Measurements from ENCODE around the gene CLASP1. TPM values are rescaled to one million over a fixed set of nuclear protein-coding genes. Genes with fewer than 3 reads are reported as not detected.

Gene CLASP1
- total RNA-seq, 1 donor = 46.0 TPM

DNA sequence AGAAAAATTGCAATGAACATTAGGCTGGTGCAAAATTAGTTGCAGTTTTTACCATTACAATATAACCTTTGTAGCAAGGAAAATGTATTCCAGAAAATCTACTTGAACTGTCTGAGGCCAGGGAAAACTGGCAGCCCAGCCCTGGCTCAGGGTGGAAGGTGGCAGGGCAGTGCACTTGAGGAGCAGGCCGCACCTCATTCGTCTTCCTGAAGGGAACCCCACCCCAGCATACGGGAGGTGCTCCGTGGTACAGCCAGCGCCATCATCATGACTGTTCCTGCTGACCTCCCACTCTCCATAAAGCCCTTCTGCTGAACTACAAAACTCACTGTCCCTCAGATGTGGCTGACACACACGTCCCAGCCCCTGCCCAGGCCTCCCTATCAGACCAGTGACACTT lies 298.4 kb downstream of the CLASP1 start:
- H2AFZ ChIP-seq (ENCODE audit: low read length) = no peak overlapping the region
- no peak overlapping the region for H3K4me3 ChIP-seq (ENCODE audit: insufficient read depth, low read length)
- TF ChIP-seq, protein P1, sequence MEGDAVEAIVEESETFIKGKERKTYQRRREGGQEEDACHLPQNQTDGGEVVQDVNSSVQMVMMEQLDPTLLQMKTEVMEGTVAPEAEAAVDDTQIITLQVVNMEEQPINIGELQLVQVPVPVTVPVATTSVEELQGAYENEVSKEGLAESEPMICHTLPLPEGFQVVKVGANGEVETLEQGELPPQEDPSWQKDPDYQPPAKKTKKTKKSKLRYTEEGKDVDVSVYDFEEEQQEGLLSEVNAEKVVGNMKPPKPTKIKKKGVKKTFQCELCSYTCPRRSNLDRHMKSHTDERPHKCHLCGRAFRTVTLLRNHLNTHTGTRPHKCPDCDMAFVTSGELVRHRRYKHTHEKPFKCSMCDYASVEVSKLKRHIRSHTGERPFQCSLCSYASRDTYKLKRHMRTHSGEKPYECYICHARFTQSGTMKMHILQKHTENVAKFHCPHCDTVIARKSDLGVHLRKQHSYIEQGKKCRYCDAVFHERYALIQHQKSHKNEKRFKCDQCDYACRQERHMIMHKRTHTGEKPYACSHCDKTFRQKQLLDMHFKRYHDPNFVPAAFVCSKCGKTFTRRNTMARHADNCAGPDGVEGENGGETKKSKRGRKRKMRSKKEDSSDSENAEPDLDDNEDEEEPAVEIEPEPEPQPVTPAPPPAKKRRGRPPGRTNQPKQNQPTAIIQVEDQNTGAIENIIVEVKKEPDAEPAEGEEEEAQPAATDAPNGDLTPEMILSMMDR (IDR thresholded peaks at IDR 0.05; ENCODE audit: extremely low read depth, low read depth, low read length) = no peak
- H4K20me1 ChIP-seq (ENCODE audit: insufficient read depth, low read length) = peaks cover 8% of the 10 kb centered on the region
- H3K27me3 ChIP-seq (ENCODE audit: insufficient read depth, low read length) = no peaks in the 10 kb centered on the region
- H3K36me3 ChIP-seq (ENCODE audit: insufficient read depth, low read length) = peaks cover 76% of the 10 kb centered on the region
- no peak overlapping the region for H3K4me2 ChIP-seq (ENCODE audit: insufficient read depth, low read length)
- H3K9me3 ChIP-seq (ENCODE audit: low read depth, low read length) = no peaks in the 10 kb centered on the region
- no peak for DNase-seq (ENCODE audit: insufficient read length, low spot score, missing footprints)
- H3K79me2 ChIP-seq (ENCODE audit: insufficient read depth, low read length) = no peaks in the 10 kb centered on the region
- no peaks in the 10 kb centered on the region for H3K4me1 ChIP-seq (ENCODE audit: insufficient read depth, low read length)
- H3K27ac ChIP-seq (ENCODE audit: low read depth, low read length) = no peak overlapping the region

DNA sequence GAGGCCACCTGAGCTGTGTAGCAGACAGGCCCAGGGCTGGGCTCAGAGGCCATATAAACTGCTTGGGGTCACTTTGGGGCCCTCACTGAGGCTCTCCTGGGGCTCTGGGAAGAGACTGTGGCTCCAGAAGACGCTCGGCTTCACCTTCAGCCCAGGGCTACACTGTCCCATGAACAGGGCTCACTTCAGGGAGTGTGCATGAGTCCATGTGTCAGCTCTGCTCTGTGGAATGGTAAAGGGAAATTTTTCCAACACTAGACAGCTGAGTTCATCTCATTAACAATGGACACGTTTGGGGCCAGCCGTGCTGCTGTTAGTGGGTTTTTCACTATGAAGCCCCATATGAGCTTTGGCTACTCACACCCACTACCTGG lies 298.9 kb downstream of the CLASP1 start:
- H3K27me3 ChIP-seq (ENCODE audit: insufficient read depth, low read length) = no peaks in the 10 kb centered on the region
- H3K27ac ChIP-seq (ENCODE audit: low read depth, low read length) = no peak overlapping the region
- H3K4me2 ChIP-seq (ENCODE audit: insufficient read depth, low read length) = no peak overlapping the region
- TF ChIP-seq, protein P1 (IDR thresholded peaks at IDR 0.05; ENCODE audit: extremely low read depth, low read depth, low read length) = no peak
- no peak overlapping the region for H2AFZ ChIP-seq (ENCODE audit: low read length)
- H3K79me2 ChIP-seq (ENCODE audit: insufficient read depth, low read length) = no peaks in the 10 kb centered on the region
- peaks cover 77% of the 10 kb centered on the region for H3K36me3 ChIP-seq (ENCODE audit: insufficient read depth, low read length)
- H4K20me1 ChIP-seq (ENCODE audit: insufficient read depth, low read length) = peaks cover 4% of the 10 kb centered on the region
- no peak overlapping the region for H3K4me3 ChIP-seq (ENCODE audit: insufficient read depth, low read length)
- no peaks in the 10 kb centered on the region for H3K4me1 ChIP-seq (ENCODE audit: insufficient read depth, low read length)
- H3K9me3 ChIP-seq (ENCODE audit: low read depth, low read length) = no peaks in the 10 kb centered on the region
- no peak for DNase-seq (ENCODE audit: insufficient read length, low spot score, missing footprints)

DNA sequence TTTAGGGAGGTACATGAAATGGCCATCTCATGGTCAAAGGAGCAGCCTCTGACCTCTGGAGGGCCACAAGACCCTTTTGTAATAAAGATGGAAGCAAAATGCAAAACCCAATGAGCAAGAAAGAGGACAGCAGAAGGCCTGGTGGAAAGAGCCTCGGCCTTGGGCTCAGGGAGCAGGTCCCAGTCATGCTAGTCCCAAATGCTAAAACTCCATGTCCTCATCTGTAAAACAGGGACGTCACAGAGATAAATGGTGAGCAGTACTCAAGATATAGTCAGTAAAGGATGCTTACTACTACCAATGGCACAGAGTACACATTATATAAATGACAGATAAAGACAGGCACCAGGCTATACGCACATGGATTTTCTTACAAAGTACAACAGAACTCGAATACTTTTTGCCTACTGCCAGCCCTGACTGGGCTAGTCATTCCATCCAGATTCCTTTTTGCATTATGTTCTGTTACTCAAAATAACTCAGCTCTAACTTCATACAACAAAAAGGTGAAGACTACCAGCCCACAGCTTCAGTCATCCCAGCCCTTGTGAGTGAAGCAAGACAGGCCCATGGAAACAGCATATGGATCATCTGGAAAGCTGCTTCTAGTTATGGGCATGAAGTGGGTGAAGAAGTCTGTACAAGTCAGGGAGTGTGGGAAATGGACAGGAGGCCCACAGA lies 299.4 kb downstream of the CLASP1 start:
- Histone ChIP-seq H4K20me1 (ENCODE audit: insufficient read depth, low read length) (peaks cover 4% of the 10 kb centered on the region), H3K27me3 (ENCODE audit: insufficient read depth, low read length) (no peaks in the 10 kb centered on the region), H3K4me3 (ENCODE audit: insufficient read depth, low read length) (no peak overlapping the region), H3K36me3 (ENCODE audit: insufficient read depth, low read length) (peaks cover 79% of the 10 kb centered on the region), H3K4me1 (ENCODE audit: insufficient read depth, low read length) (no peaks in the 10 kb centered on the region), H2AFZ (ENCODE audit: low read length) (no peak overlapping the region), H3K9me3 (ENCODE audit: low read depth, low read length) (no peaks in the 10 kb centered on the region), H3K27ac (ENCODE audit: low read depth, low read length) (no peak overlapping the region), H3K79me2 (ENCODE audit: insufficient read depth, low read length) (no peaks in the 10 kb centered on the region), H3K4me2 (ENCODE audit: insufficient read depth, low read length) (no peak overlapping the region)
- DNase-seq (ENCODE audit: insufficient read length, low spot score, missing footprints) = no peak
- TF ChIP-seq, protein P1 (IDR thresholded peaks at IDR 0.05; ENCODE audit: extremely low read depth, low read depth, low read length) = no peak

DNA sequence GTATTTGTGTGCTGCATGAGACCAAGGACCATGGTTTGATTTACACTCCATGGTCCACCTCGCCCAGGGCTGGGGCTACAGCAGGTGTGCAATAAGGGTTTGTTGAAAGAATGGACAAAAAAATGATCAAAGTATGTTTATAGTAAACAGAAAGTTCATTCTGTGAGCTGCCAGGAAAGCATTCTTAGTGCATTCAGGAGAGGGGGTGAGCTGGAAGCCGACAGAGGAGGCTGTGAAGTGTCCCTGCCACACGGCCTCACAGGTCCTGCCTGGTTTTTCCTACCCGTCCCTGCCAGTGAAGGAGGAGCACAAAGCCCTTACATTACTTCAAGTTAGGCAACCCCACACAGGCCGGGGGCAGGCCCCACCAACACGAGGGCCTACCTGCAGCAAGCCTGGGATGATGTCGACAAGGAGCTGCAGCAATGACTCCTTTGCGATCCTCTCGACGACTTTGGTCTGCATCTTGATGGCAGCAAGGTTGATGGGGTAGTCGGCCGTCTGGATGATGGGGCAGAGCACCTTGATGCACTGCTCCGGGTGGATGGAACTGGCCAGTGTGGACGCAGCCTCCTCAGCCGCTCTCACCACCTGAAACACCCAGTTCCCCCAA lies 301.0 kb downstream of the CLASP1 start:
- TF ChIP-seq, protein P1 (IDR thresholded peaks at IDR 0.05; ENCODE audit: extremely low read depth, low read depth, low read length) = no peak
- no peak overlapping the region for H3K4me3 ChIP-seq (ENCODE audit: insufficient read depth, low read length)
- no peak overlapping the region for H3K4me2 ChIP-seq (ENCODE audit: insufficient read depth, low read length)
- no peak overlapping the region for H2AFZ ChIP-seq (ENCODE audit: low read length)
- no peaks in the 10 kb centered on the region for H3K27me3 ChIP-seq (ENCODE audit: insufficient read depth, low read length)
- no peak for DNase-seq (ENCODE audit: insufficient read length, low spot score, missing footprints)
- H3K9me3 ChIP-seq (ENCODE audit: low read depth, low read length) = no peaks in the 10 kb centered on the region
- H3K36me3 ChIP-seq (ENCODE audit: insufficient read depth, low read length) = peaks cover 70% of the 10 kb centered on the region
- H4K20me1 ChIP-seq (ENCODE audit: insufficient read depth, low read length) = peaks cover under 1% of the 10 kb centered on the region
- H3K27ac ChIP-seq (ENCODE audit: low read depth, low read length) = no peak overlapping the region
- no peaks in the 10 kb centered on the region for H3K79me2 ChIP-seq (ENCODE audit: insufficient read depth, low read length)
- no peaks in the 10 kb centered on the region for H3K4me1 ChIP-seq (ENCODE audit: insufficient read depth, low read length)

Measured in osteoblast (primary cell).